Uterus (tissue), 2 donors: ENCODE results near the gene CACNG6.

Experiments used
- POLR2A ChIP-seq, 2 donors: fragments of 450-650 bp; IDR thresholded peaks; one replicate each; pipeline ENCODE4 v1.6.1; 2016; ENCODE audit warnings: antibody characterized with exemption in 2 of 2, mild to moderate bottlenecking in 1 of 2, moderate library complexity in 1 of 2
- TF ChIP-seq, protein P1 (sequence below), 4 experiments: fragments of 200-600 bp in 2 of 4; fragments of 450-650 bp in 2 of 4; sonication (generic) in 2 of 4; IDR thresholded peaks; one replicate each; pipeline ENCODE4 v1.5.1; 2016 to 2019; ENCODE audit warnings: antibody characterized with exemption in 4 of 4, mild to moderate bottlenecking in 2 of 4, moderate library complexity in 1 of 4

DNA sequence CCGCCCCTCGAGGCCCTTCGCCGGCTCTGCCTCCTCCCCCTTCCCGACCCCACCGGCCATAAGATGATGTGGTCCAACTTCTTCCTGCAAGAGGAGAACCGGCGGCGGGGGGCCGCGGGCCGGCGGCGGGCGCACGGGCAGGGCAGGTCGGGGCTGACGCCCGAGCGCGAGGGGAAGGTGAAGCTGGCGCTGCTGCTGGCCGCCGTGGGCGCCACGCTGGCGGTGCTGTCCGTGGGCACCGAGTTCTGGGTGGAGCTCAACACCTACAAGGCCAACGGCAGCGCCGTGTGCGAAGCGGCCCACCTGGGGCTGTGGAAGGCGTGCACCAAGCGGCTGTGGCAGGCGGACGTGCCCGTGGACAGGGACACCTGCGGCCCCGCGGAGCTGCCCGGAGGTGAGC lies 1.4 kb downstream of the CACNG6 start:
- TF ChIP-seq, protein P1, sequence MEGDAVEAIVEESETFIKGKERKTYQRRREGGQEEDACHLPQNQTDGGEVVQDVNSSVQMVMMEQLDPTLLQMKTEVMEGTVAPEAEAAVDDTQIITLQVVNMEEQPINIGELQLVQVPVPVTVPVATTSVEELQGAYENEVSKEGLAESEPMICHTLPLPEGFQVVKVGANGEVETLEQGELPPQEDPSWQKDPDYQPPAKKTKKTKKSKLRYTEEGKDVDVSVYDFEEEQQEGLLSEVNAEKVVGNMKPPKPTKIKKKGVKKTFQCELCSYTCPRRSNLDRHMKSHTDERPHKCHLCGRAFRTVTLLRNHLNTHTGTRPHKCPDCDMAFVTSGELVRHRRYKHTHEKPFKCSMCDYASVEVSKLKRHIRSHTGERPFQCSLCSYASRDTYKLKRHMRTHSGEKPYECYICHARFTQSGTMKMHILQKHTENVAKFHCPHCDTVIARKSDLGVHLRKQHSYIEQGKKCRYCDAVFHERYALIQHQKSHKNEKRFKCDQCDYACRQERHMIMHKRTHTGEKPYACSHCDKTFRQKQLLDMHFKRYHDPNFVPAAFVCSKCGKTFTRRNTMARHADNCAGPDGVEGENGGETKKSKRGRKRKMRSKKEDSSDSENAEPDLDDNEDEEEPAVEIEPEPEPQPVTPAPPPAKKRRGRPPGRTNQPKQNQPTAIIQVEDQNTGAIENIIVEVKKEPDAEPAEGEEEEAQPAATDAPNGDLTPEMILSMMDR (IDR thresholded peaks at IDR 0.05), result no peak
- no peak for TF ChIP-seq POLR2A (IDR thresholded peaks at IDR 0.05)
